Measurements from ENCODE around the gene NHLRC3. TPM values are rescaled to one million over a fixed set of nuclear protein-coding genes. Genes with fewer than 3 reads are reported as not detected.

The NHLRC3 gene
- polyA plus RNA-seq, 2 of the 4 experiments (the other 2 are of a cell fraction): 8.2 to 13.7 TPM

DNA sequence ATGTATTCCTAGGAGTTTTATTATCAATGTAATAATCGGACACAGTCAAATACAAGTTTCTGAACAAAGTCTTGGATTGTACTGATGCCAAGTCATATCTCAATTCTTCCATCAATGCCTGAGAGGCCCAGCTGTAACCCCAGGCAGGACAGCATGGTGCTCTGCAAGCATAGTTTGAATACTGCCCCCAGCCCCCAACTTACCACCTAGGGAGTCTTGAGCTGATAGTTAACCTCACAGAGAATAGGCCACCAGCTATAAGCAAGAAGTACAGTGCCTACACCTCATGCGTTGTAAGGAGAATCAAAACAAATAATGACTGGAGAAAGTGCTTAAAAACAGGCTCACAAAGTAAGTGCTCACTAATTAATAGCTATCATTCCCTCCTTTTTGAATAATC is 3.1 kb upstream of the NHLRC3 start:
- WGBS (ENCODE audit: missing lambda C conversion rate): 78% methylated on average over 2 of the region's 2 CpGs
- Histone ChIP-seq H3K4me3 (peak overlapping the region; percentile 75; the same call in 2 of the 3 replicates), H3K4me2 (peak overlapping the region; percentile 96), H3K9me3 (no peaks in the 10 kb centered on the region), H3K4me1 (peaks cover 14% of the 10 kb centered on the region; the same call in 2 of the 3 replicates), H3K27ac (no peak overlapping the region)
- ATAC-seq (no peak), DNase-seq (ENCODE audit: low read depth in 1 of 2, low spot score in 1 of 2) (no peak), FAIRE-seq (no peak)
- TF ChIP-seq POLR2A (IDR thresholded peaks at IDR 0.05; ENCODE audit: low read length) (no peak), MAFK (IDR thresholded peaks at IDR 0.05; ENCODE audit: partially characterized antibody) (no peak), HOXB5 (CRISPR knock-in tag; IDR thresholded peaks at IDR 0.05) (no peak), CHD4 (IDR thresholded peaks at IDR 0.05; ENCODE audit: borderline replicate concordance) (no peak), ZSCAN20 (CRISPR knock-in tag; IDR thresholded peaks at IDR 0.05) (no peak), KDM5A (IDR thresholded peaks at IDR 0.05) (no peak), MAZ (IDR thresholded peaks at IDR 0.05; ENCODE audit: borderline replicate concordance, low read depth, low read length) (no peak), FOXS1 (CRISPR knock-in tag; IDR thresholded peaks at IDR 0.05) (no peak)
- TF ChIP-seq, protein P1, sequence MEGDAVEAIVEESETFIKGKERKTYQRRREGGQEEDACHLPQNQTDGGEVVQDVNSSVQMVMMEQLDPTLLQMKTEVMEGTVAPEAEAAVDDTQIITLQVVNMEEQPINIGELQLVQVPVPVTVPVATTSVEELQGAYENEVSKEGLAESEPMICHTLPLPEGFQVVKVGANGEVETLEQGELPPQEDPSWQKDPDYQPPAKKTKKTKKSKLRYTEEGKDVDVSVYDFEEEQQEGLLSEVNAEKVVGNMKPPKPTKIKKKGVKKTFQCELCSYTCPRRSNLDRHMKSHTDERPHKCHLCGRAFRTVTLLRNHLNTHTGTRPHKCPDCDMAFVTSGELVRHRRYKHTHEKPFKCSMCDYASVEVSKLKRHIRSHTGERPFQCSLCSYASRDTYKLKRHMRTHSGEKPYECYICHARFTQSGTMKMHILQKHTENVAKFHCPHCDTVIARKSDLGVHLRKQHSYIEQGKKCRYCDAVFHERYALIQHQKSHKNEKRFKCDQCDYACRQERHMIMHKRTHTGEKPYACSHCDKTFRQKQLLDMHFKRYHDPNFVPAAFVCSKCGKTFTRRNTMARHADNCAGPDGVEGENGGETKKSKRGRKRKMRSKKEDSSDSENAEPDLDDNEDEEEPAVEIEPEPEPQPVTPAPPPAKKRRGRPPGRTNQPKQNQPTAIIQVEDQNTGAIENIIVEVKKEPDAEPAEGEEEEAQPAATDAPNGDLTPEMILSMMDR (IDR thresholded peaks at IDR 0.05): no peak
- TF ChIP-seq, protein P2, sequence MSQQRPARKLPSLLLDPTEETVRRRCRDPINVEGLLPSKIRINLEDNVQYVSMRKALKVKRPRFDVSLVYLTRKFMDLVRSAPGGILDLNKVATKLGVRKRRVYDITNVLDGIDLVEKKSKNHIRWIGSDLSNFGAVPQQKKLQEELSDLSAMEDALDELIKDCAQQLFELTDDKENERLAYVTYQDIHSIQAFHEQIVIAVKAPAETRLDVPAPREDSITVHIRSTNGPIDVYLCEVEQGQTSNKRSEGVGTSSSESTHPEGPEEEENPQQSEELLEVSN (IDR thresholded peaks at IDR 0.05; ENCODE audit: borderline replicate concordance, low read depth): no peak
- ChIA-PET POLR2A (no interaction called here), CTCF (no interaction called here)

DNA sequence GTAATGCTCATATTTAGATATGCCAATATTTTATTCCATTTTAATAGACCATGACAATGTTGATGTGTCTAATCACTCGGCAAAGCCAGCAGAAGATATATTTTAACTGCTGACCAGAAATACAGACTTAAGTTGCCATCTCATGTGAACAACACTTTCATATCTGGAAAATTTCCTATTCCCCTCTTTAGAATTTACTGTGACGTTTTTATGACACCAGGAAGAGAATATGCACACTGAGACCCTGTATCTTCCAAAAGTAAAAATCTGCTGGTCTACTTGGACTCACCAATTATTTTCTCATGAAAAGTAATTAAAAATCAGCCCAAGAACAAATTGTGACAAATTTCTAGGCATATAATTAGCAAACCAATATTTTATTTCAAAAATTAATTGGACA is 2.5 kb upstream of the NHLRC3 start:
- Histone ChIP-seq H3K4me3 (peak overlapping the region; percentile 75), H3K9me3 (no peaks in the 10 kb centered on the region), H3K4me2 (peak overlapping the region; percentile 96), H3K4me1 (peaks cover 14% of the 10 kb centered on the region; the same call in 2 of the 3 replicates), H3K27ac (no peak overlapping the region)
- ATAC-seq: no peak
- FAIRE-seq: no peak
- TF ChIP-seq FOXS1 (CRISPR knock-in tag; IDR thresholded peaks at IDR 0.05) (no peak), FOSB (CRISPR knock-in tag; IDR thresholded peaks at IDR 0.05) (no peak), CBX2 (IDR thresholded peaks at IDR 0.05; ENCODE audit: borderline replicate concordance, low read depth) (no peak), JUNB (IDR thresholded peaks at IDR 0.05) (no peak), RAD21 (conservative IDR thresholded peaks at IDR 0.05 in 1 of 2, IDR thresholded peaks at IDR 0.05 in 1 of 2) (no peak), NR3C1 (IDR thresholded peaks at IDR 0.05) (no peak), BHLHE40 (IDR thresholded peaks at IDR 0.05; ENCODE audit: low read depth, low read length) (no peak), NFE2L2 (conservative IDR thresholded peaks at IDR 0.05; ENCODE audit: low read length) (no peak)
- TF ChIP-seq, protein P3, sequence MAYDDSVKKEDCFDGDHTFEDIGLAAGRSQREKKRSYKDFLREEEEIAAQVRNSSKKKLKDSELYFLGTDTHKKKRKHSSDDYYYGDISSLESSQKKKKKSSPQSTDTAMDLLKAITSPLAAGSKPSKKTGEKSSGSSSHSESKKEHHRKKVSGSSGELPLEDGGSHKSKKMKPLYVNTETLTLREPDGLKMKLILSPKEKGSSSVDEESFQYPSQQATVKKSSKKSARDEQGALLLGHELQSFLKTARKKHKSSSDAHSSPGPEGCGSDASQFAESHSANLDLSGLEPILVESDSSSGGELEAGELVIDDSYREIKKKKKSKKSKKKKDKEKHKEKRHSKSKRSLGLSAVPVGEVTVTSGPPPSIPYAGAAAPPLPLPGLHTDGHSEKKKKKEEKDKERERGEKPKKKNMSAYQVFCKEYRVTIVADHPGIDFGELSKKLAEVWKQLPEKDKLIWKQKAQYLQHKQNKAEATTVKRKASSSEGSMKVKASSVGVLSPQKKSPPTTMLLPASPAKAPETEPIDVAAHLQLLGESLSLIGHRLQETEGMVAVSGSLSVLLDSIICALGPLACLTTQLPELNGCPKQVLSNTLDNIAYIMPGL (CRISPR knock-in tag; IDR thresholded peaks at IDR 0.05; ENCODE audit: borderline replicate concordance): no peak
- DNase-seq (ENCODE audit: low read depth in 1 of 2, low spot score in 1 of 2): no peak
- 52% methylated on average over 2 of the region's 2 CpGs for WGBS (ENCODE audit: missing lambda C conversion rate)
- POLR2A ChIA-PET: no interaction called here
- CTCF ChIA-PET: no interaction called here

DNA sequence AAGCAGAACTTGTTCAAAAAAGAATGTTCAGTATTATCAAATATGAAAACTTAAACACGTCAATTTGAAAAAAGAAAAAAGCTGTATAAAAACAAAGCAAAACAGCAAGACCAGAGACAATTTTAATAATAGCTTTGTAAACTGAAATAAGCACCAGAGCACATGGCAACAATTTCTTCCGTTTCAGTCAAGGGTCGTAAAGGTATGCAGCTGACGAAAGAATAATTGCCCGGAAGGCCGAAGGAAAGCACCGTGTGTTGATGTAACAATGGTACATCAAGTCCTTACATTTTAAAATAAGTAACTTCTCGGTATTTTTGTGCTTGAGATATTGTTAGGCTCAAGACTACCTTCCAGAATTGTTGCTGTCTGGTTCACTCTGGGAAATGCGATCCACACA is 2.0 kb upstream of the NHLRC3 start:
- TF ChIP-seq EP300 (IDR thresholded peaks at IDR 0.05): no peak
- DNase-seq (ENCODE audit: low read depth in 1 of 2, low spot score in 1 of 2) (no peak), ATAC-seq (no peak), FAIRE-seq (no peak)
- peak overlapping the region; percentile 19 to 97; a peak in 3 of 6 replicates for H3K27ac ChIP-seq
- peak overlapping the region; percentile 96 for H3K4me2 ChIP-seq
- peaks cover 14% of the 10 kb centered on the region; the same call in 2 of the 3 replicates for H3K4me1 ChIP-seq
- no peaks in the 10 kb centered on the region for H3K9me3 ChIP-seq
- POLR2A ChIA-PET: no interaction called here
- peak overlapping the region; percentile 75 for H3K4me3 ChIP-seq
- CTCF ChIA-PET: no interaction called here
- 14% methylated on average over 9 of the region's 9 CpGs for WGBS (ENCODE audit: missing lambda C conversion rate)

Data from A549 (cell line).